OCI-LY7 (cell line): ENCODE results near the gene SPATS2L.

Source experiments
- CTCF ChIP-seq: fragments of 200-600 bp; sonication (generic); conservative IDR thresholded peaks from 2 replicates; pipeline ENCODE4 v1.5.1; 2014; ENCODE audit warnings: mild to moderate bottlenecking, antibody characterized with exemption, low read length, moderate library complexity, mixed read lengths
- EZH2phosphoT487 ChIP-seq: fragments of 200-600 bp; sonication (generic); IDR thresholded peaks from 2 replicates; pipeline ENCODE4 v1.6.1; 2018; ENCODE audit warnings: low read depth, borderline replicate concordance, mild to moderate bottlenecking, mixed run types, antibody characterized with exemption, low read length, moderate library complexity, mixed read lengths

DNA sequence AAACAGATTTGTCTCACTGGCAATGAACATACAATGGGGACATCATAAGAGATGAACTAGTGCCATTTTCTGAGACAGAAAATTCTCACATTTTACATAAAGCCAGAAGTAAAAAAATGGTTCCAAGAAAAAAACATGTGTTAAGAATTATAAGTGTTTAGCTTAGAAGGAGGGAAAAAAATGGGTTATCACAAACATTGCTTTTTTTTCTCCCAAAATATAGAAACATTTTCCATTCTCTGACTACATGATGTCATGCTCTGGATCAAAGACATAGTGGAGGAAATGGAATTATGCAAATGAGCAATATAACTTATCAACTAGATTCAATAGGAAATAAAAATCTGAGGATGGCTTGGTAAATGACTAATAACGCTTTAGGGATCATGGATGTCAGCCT lies 49.8 kb downstream of the SPATS2L start:
- TF ChIP-seq CTCF (no peak), EZH2phosphoT487 (no peak)
